ENCODE results near the gene ALMS1. TPM values are rescaled to one million over a fixed set of nuclear protein-coding genes. Genes with fewer than 3 reads are reported as not detected.

The ALMS1 gene
- total RNA-seq, 1 experiment from 2014 or later: 27.6 TPM

- ChIA-PET POLR2A (ENCODE audit: unreplicated experiment) (no interaction called here), CTCF (interaction anchor here (0.7 kb wide), 1 partner anchor 23 kb away, joined by 3 read pairs; no protein-coding TSS in a partner anchor)
- no peaks in the 10 kb centered on the region for H3K9me2 ChIP-seq (replicated peaks; ENCODE audit: low read length)
- H3K4me3 ChIP-seq (ENCODE audit: low read length): no peak overlapping the region
- no peaks in the 10 kb centered on the region for H3K36me3 ChIP-seq (ENCODE audit: low read depth, low read length)
- intact Hi-C loops (cut with micrococcal nuclease): no loop called here
- no peaks in the 10 kb centered on the region for H4K20me1 ChIP-seq (ENCODE audit: low read length)
- BruUV-seq (replicated peaks): no TSS peak
- no peak overlapping the region for H3K4me2 ChIP-seq (ENCODE audit: low read length)
- no peaks in the 10 kb centered on the region for H3F3A ChIP-seq (ENCODE audit: low read length, unreplicated experiment)
- H3K9ac ChIP-seq (ENCODE audit: low read length): no peak overlapping the region
- no peaks in the 10 kb centered on the region for H3K4me1 ChIP-seq (ENCODE audit: insufficient read depth, low read length)
- ATAC-seq: no peak
- H3K79me2 ChIP-seq (ENCODE audit: low read length): no peaks in the 10 kb centered on the region
- H2AFZ ChIP-seq (ENCODE audit: low read length): no peak overlapping the region
- H3K27ac ChIP-seq (ENCODE audit: low read length): no peak overlapping the region
- no peaks in the 10 kb centered on the region for H3K9me3 ChIP-seq (ENCODE audit: low read length)
- DNase-seq: no peak
- H3K27me3 ChIP-seq (ENCODE audit: low read length): no peaks in the 10 kb centered on the region
- TF ChIP-seq EZH2 (IDR thresholded peaks at IDR 0.05; ENCODE audit: low read length, unreplicated experiment) (no peak), EZH2phosphoT487 (IDR thresholded peaks at IDR 0.05; ENCODE audit: borderline replicate concordance, low read length) (no peak), CTCF (conservative IDR thresholded peaks at IDR 0.05; ENCODE audit: low read depth, low read length) (no peak)
These were observed 266.7 kb downstream of the ALMS1 start for GRCh38 chr2:73652348-73652747.

- H3K27me3 ChIP-seq (ENCODE audit: low read length): peaks cover 15% of the 10 kb centered on the region; the same call in 1 of the 2 replicates
- POLR2A ChIA-PET (ENCODE audit: unreplicated experiment): no interaction called here
These were observed 268.5 kb downstream of the ALMS1 start for GRCh38 chr2:73654175-73654574.

More at GRCh38 chr2:73654175-73654574, 268.5 kb downstream of the ALMS1 start:
- Histone ChIP-seq H3K9ac (ENCODE audit: low read length) (no peak overlapping the region), H3F3A (ENCODE audit: low read length, unreplicated experiment) (no peaks in the 10 kb centered on the region), H2AFZ (ENCODE audit: low read length) (no peak overlapping the region), H3K4me1 (ENCODE audit: insufficient read depth, low read length) (no peaks in the 10 kb centered on the region), H3K27ac (ENCODE audit: low read length) (no peak overlapping the region), H3K9me2 (replicated peaks; ENCODE audit: low read length) (no peaks in the 10 kb centered on the region), H4K20me1 (ENCODE audit: low read length) (no peaks in the 10 kb centered on the region), H3K4me3 (ENCODE audit: low read length) (no peak overlapping the region), H3K36me3 (ENCODE audit: low read depth, low read length) (no peaks in the 10 kb centered on the region), H3K79me2 (ENCODE audit: low read length) (no peaks in the 10 kb centered on the region), H3K4me2 (ENCODE audit: low read length) (no peak overlapping the region), H3K9me3 (ENCODE audit: low read length) (no peaks in the 10 kb centered on the region)
- intact Hi-C loops (cut with micrococcal nuclease): no loop called here
- ATAC-seq (no peak), DNase-seq (no peak)
- no TSS peak for BruUV-seq (replicated peaks)
- CTCF ChIA-PET: no interaction called here
- no peak for TF ChIP-seq EZH2 (IDR thresholded peaks at IDR 0.05; ENCODE audit: low read length, unreplicated experiment)
- no peak for TF ChIP-seq EZH2phosphoT487 (IDR thresholded peaks at IDR 0.05; ENCODE audit: borderline replicate concordance, low read length)
- TF ChIP-seq CTCF (conservative IDR thresholded peaks at IDR 0.05; ENCODE audit: low read depth, low read length): no peak

Other genes starting within 250 kb of the ALMS1 start
- gene NOTO, start 183.3 kb upstream of the ALMS1 start, total RNA-seq (2014; rRNA removed): 0.07 TPM in 1 of 2 replicates, not detected in the other
- 47.1 and 49.4 TPM in 2 replicates for gene SMYD5, start 171.6 kb upstream of the ALMS1 start, total RNA-seq (2014; rRNA removed)
- gene PRADC1, start 152.6 kb upstream of the ALMS1 start, total RNA-seq (2014; rRNA removed): 62.5 and 65.7 TPM in 2 replicates
- gene CCT7, start 151.5 kb upstream of the ALMS1 start, total RNA-seq (2014; rRNA removed): 517 and 538 TPM in 2 replicates
- gene FBXO41, start 101.4 kb upstream of the ALMS1 start, total RNA-seq (2014; rRNA removed): 4.2 and 7.7 TPM in 2 replicates
- gene EGR4, start 92.3 kb upstream of the ALMS1 start, total RNA-seq (2014; rRNA removed): not detected in 2 replicates

Data from PC-3 (cell line).